ENCODE measurements around the gene MYPOP. TPM values are rescaled to one million over a fixed set of nuclear protein-coding genes. Genes with fewer than 3 reads are reported as not detected.

The MYPOP gene
- total and polyA plus RNA-seq, 2 of the 13 experiments (the other 11 are each of a cell fraction or from before 2014, with no cell fraction given) = 2.3 to 2.7 TPM

DNA sequence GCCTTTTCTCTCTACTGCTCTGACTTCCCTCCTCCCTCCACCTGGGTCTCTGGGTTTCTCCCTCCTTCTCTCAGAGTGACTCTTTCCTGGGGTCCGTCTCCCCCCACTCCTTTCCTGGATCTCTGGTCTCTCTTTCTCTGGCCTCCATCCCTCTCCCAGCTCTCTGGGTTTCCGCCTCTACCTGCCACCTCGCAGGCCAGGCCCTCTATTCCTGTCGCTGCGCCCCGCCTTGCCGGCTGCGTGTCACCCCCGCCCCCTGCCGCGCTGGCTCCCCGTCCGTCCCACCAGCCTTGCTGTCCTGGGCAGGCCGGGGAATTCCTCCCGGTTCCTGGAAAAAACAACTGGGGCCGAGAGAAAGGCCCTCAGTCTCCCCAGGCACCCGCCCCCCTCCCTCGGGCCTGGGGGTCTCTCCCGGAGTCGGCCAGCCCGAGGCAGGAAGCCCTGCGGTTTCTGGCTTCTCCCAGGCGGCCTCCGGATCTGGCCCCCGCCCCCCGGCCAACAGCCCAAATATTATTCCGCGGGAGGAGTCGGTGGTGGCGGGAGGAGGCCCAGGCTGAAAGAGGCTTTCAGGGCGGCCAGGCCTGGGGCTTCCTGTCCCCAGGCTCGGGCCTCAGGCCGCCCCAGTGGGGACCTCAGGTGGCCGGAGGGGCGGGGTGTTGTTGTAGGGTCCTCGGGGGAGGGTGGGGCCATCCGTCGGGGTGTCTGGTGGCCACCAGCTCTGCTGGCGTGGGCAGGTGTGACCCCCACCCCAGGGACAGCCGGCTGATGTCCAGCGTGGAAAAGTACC lies 25.8 kb downstream of the MYPOP start (continued):
- TF ChIP-seq, protein P1, sequence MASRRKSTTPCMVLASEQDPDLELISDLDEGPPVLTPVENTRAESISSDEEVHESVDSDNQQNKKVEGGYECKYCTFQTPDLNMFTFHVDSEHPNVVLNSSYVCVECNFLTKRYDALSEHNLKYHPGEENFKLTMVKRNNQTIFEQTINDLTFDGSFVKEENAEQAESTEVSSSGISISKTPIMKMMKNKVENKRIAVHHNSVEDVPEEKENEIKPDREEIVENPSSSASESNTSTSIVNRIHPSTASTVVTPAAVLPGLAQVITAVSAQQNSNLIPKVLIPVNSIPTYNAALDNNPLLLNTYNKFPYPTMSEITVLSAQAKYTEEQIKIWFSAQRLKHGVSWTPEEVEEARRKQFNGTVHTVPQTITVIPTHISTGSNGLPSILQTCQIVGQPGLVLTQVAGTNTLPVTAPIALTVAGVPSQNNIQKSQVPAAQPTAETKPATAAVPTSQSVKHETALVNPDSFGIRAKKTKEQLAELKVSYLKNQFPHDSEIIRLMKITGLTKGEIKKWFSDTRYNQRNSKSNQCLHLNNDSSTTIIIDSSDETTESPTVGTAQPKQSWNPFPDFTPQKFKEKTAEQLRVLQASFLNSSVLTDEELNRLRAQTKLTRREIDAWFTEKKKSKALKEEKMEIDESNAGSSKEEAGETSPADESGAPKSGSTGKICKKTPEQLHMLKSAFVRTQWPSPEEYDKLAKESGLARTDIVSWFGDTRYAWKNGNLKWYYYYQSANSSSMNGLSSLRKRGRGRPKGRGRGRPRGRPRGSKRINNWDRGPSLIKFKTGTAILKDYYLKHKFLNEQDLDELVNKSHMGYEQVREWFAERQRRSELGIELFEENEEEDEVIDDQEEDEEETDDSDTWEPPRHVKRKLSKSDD (CRISPR knock-in tag; IDR thresholded peaks at IDR 0.05; ENCODE audit: low read depth) = no peak
- TF ChIP-seq ZNF879 (CRISPR knock-in tag; IDR thresholded peaks at IDR 0.05) (no peak), ZNF549 (CRISPR knock-in tag; IDR thresholded peaks at IDR 0.05) (no peak), SP5 (CRISPR knock-in tag; IDR thresholded peaks at IDR 0.05; ENCODE audit: borderline replicate concordance, low read depth) (peak; percentile 78), PCBP1 (IDR thresholded peaks at IDR 0.05; ENCODE audit: borderline replicate concordance, low read depth, low read length) (no peak), THAP11 (CRISPR knock-in tag; IDR thresholded peaks at IDR 0.05) (peak; percentile 37; the same call in 1 of the 2 replicates), REL (CRISPR knock-in tag; conservative IDR thresholded peaks at IDR 0.05) (no peak), KMT2A (CRISPR knock-in tag; IDR thresholded peaks at IDR 0.05) (no peak), ZNF788 (CRISPR knock-in tag; IDR thresholded peaks at IDR 0.05; ENCODE audit: borderline replicate concordance) (no peak), NFIB (CRISPR knock-in tag; IDR thresholded peaks at IDR 0.05; ENCODE audit: borderline replicate concordance) (no peak), ZNF101 (CRISPR knock-in tag; IDR thresholded peaks at IDR 0.05; ENCODE audit: borderline replicate concordance, low read depth) (no peak), ATRX (CRISPR knock-in tag; IDR thresholded peaks at IDR 0.05; ENCODE audit: borderline replicate concordance) (no peak), ZNF850 (CRISPR knock-in tag; conservative IDR thresholded peaks at IDR 0.05) (no peak), TCF12 (IDR thresholded peaks at IDR 0.05) (no peak), TCF12 (CRISPR knock-in tag; IDR thresholded peaks at IDR 0.05) (no peak), HIVEP1 (CRISPR knock-in tag; IDR thresholded peaks at IDR 0.05) (peak; percentile 95), TBX3 (IDR thresholded peaks at IDR 0.05; ENCODE audit: borderline replicate concordance) (no peak), ZFP82 (CRISPR knock-in tag; IDR thresholded peaks at IDR 0.05; ENCODE audit: borderline replicate concordance) (no peak), GTF2F1 (IDR thresholded peaks at IDR 0.05; ENCODE audit: low read length) (no peak), RCOR2 (CRISPR knock-in tag; IDR thresholded peaks at IDR 0.05) (no peak), HINFP (CRISPR knock-in tag; IDR thresholded peaks at IDR 0.05; ENCODE audit: low read depth) (0 out of 2 replicates have a peak, but pooled peaks have one; percentile 55), NRL (CRISPR knock-in tag; IDR thresholded peaks at IDR 0.05; ENCODE audit: borderline replicate concordance) (peak; percentile 77; the same call in 1 of the 2 replicates), NPAS2 (CRISPR knock-in tag; IDR thresholded peaks at IDR 0.05; ENCODE audit: borderline replicate concordance) (no peak), ZNF766 (CRISPR knock-in tag; IDR thresholded peaks at IDR 0.05; ENCODE audit: borderline replicate concordance) (no peak; the same call in 1 of the 2 replicates), CC2D1A (CRISPR knock-in tag; IDR thresholded peaks at IDR 0.05) (no peak)
- TF ChIP-seq, protein P2, sequence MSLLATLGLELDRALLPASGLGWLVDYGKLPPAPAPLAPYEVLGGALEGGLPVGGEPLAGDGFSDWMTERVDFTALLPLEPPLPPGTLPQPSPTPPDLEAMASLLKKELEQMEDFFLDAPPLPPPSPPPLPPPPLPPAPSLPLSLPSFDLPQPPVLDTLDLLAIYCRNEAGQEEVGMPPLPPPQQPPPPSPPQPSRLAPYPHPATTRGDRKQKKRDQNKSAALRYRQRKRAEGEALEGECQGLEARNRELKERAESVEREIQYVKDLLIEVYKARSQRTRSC (CRISPR knock-in tag; IDR thresholded peaks at IDR 0.05; ENCODE audit: low read depth) = no peak
